OCI-LY7 (cell line): ENCODE data around the gene ATG9B. TPM values are rescaled to one million over a fixed set of nuclear protein-coding genes. Genes with fewer than 3 reads are reported as not detected.

ENCODE experiments used
- BruUV-seq: library from RNA; stranded (reverse); fragments of 400-500 nt; replicated peaks from 2 replicates; lab custom pipeline; 2021; lab: Mats Ljungman, UMichigan
- CTCF ChIA-PET: fragments of 300-600 bp; sonication (Branson Sonifier 250); formaldehyde crosslinking; loops from one replicate; lab custom pipeline; 2022; ENCODE audit warnings: antibody characterized with exemption; ENCODE audit not compliant: unreplicated experiment; lab: Charles Lee
- POLR2A ChIA-PET: fragments of 300-600 bp; sonication (Branson Sonifier 250); formaldehyde crosslinking; loops from one replicate; lab custom pipeline; 2022; ENCODE audit warnings: antibody characterized with exemption; lab: Charles Lee
- DNase-seq: peaks from one replicate; pipeline ENCODE4 v3.0.0-alpha.2; 2015; ENCODE audit warnings: low spot score
- H2AFZ ChIP-seq: fragments of 200-600 bp; sonication (generic), shearing (Covaris generic); 2 replicates; pipeline ENCODE4 v1.6.1; 2014; ENCODE audit warnings: mild to moderate bottlenecking, antibody characterized with exemption, low read length, moderate library complexity
- H3K27ac ChIP-seq: fragments of 200-600 bp; sonication (generic); 2 replicates; pipeline ENCODE4 v1.5.1; 2014; ENCODE audit warnings: mixed run types, low read depth, mild to moderate bottlenecking, moderate library complexity, low read length, inconsistent platforms; ENCODE audit not compliant: poor library complexity, severe bottlenecking
- H3K36me3 ChIP-seq: fragments of 200-600 bp; sonication (generic); 2 replicates; pipeline ENCODE4 v1.6.1; 2014; ENCODE audit warnings: mild to moderate bottlenecking, antibody characterized with exemption, low read length, moderate library complexity, mixed read lengths; ENCODE audit not compliant: insufficient read depth
- H3K4me1 ChIP-seq: fragments of 200-600 bp; sonication (generic); 2 replicates; pipeline ENCODE4 v1.5.1; 2014; ENCODE audit warnings: mild to moderate bottlenecking, low read length; ENCODE audit not compliant: insufficient read depth, poor library complexity, severe bottlenecking
- H3K4me2 ChIP-seq: fragments of 200-600 bp; sonication (generic); 2 replicates; pipeline ENCODE4 v1.6.1; 2014; ENCODE audit warnings: mild to moderate bottlenecking, low read length
- H3K4me3 ChIP-seq: fragments of 200-600 bp; sonication (generic); 2 replicates; pipeline ENCODE4 v1.5.1; 2014; ENCODE audit warnings: mild to moderate bottlenecking, low read depth, low read length; ENCODE audit not compliant: poor library complexity, severe bottlenecking
- H3K79me2 ChIP-seq: fragments of 200-600 bp; sonication (generic); 2 replicates; pipeline ENCODE4 v1.6.1; 2016; ENCODE audit warnings: low read depth, mild to moderate bottlenecking, low read length, moderate library complexity, mixed read lengths; ENCODE audit not compliant: insufficient read depth
- H3K9me2 ChIP-seq: fragments of 200-600 bp; sonication (generic); 2 replicates; pipeline ENCODE4 v1.6.1; 2016; ENCODE audit warnings: mild to moderate bottlenecking, low read length, mixed read lengths; ENCODE audit not compliant: insufficient read depth
- H3K9me3 ChIP-seq: fragments of 200-600 bp; sonication (generic); 2 replicates; pipeline ENCODE4 v1.6.1; 2014; ENCODE audit warnings: mild to moderate bottlenecking, mixed run types, low read length, mixed read lengths
- H4K20me1 ChIP-seq: fragments of 200-600 bp; sonication (generic); 2 replicates; pipeline ENCODE4 v1.6.1; 2014; ENCODE audit warnings: mild to moderate bottlenecking, antibody characterized with exemption, low read length, moderate library complexity, mixed read lengths; ENCODE audit not compliant: insufficient read depth
- CTCF ChIP-seq: fragments of 200-600 bp; sonication (generic); conservative IDR thresholded peaks from 2 replicates; pipeline ENCODE4 v1.5.1; 2014; ENCODE audit warnings: mild to moderate bottlenecking, antibody characterized with exemption, low read length, moderate library complexity, mixed read lengths
- EZH2phosphoT487 ChIP-seq: fragments of 200-600 bp; sonication (generic); IDR thresholded peaks from 2 replicates; pipeline ENCODE4 v1.6.1; 2018; ENCODE audit warnings: low read depth, borderline replicate concordance, mild to moderate bottlenecking, mixed run types, antibody characterized with exemption, low read length, moderate library complexity, mixed read lengths
- intact Hi-C: fragments of 100-400 bp; cut with micrococcal nuclease; formaldehyde crosslinking; loops from one replicate; pipeline ENCODE4 v1.10.0; 2022; ENCODE audit not compliant: unreplicated experiment
- total RNA-seq, 2 experiments: library from RNA; depleted of rRNA in 1 of 2; stranded (reverse); fragments of >200 nt in 1 of 2; shearing (Covaris generic) in 1 of 2; gene quantifications; 2 replicates each; pipeline ENCODE4 v1.2.3, GENCODE V29; 2014 to 2022

The ATG9B gene
- total RNA-seq, 2 experiments from 2014 or later, result 0.97 to 1.1 TPM

GRCh38 chr7:151051108-151051507 is 26.8 kb upstream of the ATG9B start:
- Histone ChIP-seq H3K4me1 (peaks cover 7% of the 10 kb centered on the region), H3K4me2 (no peak overlapping the region), H4K20me1 (no peaks in the 10 kb centered on the region), H3K9me2 (no peaks in the 10 kb centered on the region), H3K27ac (no peak overlapping the region), H2AFZ (no peak overlapping the region), H3K9me3 (no peaks in the 10 kb centered on the region), H3K4me3 (no peak overlapping the region), H3K36me3 (no peaks in the 10 kb centered on the region), H3K79me2 (no peaks in the 10 kb centered on the region)
- no TSS peak for BruUV-seq
- intact Hi-C loops, result no loop called here
- ChIA-PET POLR2A (no interaction called here), CTCF (no interaction called here)
- TF ChIP-seq EZH2phosphoT487, result no peak
- TF ChIP-seq CTCF, result no peak
- no peak for DNase-seq

GRCh38 chr7:151048911-151049463 is 24.7 kb upstream of the ATG9B start:
- Histone ChIP-seq H4K20me1 (no peaks in the 10 kb centered on the region), H3K4me3 (no peak overlapping the region), H3K9me3 (no peaks in the 10 kb centered on the region), H3K4me2 (no peak overlapping the region), H3K36me3 (no peaks in the 10 kb centered on the region), H3K79me2 (no peaks in the 10 kb centered on the region), H3K27ac (no peak overlapping the region), H2AFZ (no peak overlapping the region), H3K4me1 (peaks cover 7% of the 10 kb centered on the region), H3K9me2 (no peaks in the 10 kb centered on the region)
- POLR2A ChIA-PET, result no interaction called here
- no TSS peak for BruUV-seq
- intact Hi-C loops, result no loop called here
- no peak for TF ChIP-seq EZH2phosphoT487
- CTCF ChIA-PET, result no interaction called here
- DNase-seq, result no peak

- H2AFZ ChIP-seq, result no peak within 1 kb of the TSS
- intact Hi-C loops, result no loop called here
- H3K4me1 ChIP-seq, result peaks cover 3% of the 10 kb centered on the region
- CTCF ChIA-PET, result no interaction called here
- no peak within 1 kb of the TSS for H3K27ac ChIP-seq
- H3K4me3 ChIP-seq, result no peak within 1 kb of the TSS
- no peaks in the 10 kb centered on the region for H4K20me1 ChIP-seq
- H3K4me2 ChIP-seq, result no peak within 1 kb of the TSS
- H3K79me2 ChIP-seq, result no peaks in the 10 kb centered on the region
- no peaks in the 10 kb centered on the region for H3K9me3 ChIP-seq
- no peaks in the 10 kb centered on the region for H3K36me3 ChIP-seq
- BruUV-seq, result no TSS peak
- TF ChIP-seq EZH2phosphoT487 (no peak), CTCF (no peak)
- H3K9me2 ChIP-seq, result no peaks in the 10 kb centered on the region
- no peak for DNase-seq
- POLR2A ChIA-PET, result interaction anchor here (0.6 kb wide), 1 partner anchor 204 kb away, joined by 4 read pairs; no protein-coding TSS in a partner anchor
Observed at GRCh38 chr7:151047976-151048815, 23.9 kb upstream of the ATG9B start, which contains the start of gene ASIC3. Gene ASIC3 (plus strand): TSS chr7:151048531. CDS start chr7:151048886, 355 bp downstream.
